Measurements from ENCODE around the gene FAM185A.
"Not testable (repeated sequence)": the region's sequence is repeated elsewhere in the genome, so short reads cannot be mapped to it uniquely, and the experiment has no call there.

The FAM185A gene

GRCh38 chr7:102748605-102749444 lies at the start of gene FAM185A:
FAM185A (plus strand) TSS chr7:102748999; CDS start chr7:102749208, 209 bp downstream.
- peak; percentile 97 for DNase-seq

- not testable (repeated sequence) for DNase-seq
These were observed 35.6 kb upstream of the FAM185A start for GRCh38 chr7:102713011-102713690.

- DNase-seq = not testable (repeated sequence)
These were observed 35.1 kb upstream of the FAM185A start for GRCh38 chr7:102713691-102714080.

GRCh38 chr7:102714774-102715522 lies 33.9 kb upstream of the FAM185A start:
- DNase-seq = not testable (repeated sequence)

GRCh38 chr7:102715718-102716117 lies 33.1 kb upstream of the FAM185A start:
- not testable (repeated sequence) for DNase-seq

GRCh38 chr7:102718491-102718890 lies 30.3 kb upstream of the FAM185A start:
- DNase-seq = not testable (repeated sequence)

- DNase-seq = not testable (repeated sequence)
These were observed 22.6 kb upstream of the FAM185A start for GRCh38 chr7:102726170-102726569.

GRCh38 chr7:102729670-102730069 lies 19.1 kb upstream of the FAM185A start:
- not testable (repeated sequence) for DNase-seq

GRCh38 chr7:102730431-102730830 lies 18.4 kb upstream of the FAM185A start:
- DNase-seq = not testable (repeated sequence)

GRCh38 chr7:102742002-102742771 lies 6.6 kb upstream of the FAM185A start:
- not testable (repeated sequence) for DNase-seq

- DNase-seq = not testable (repeated sequence)
These were observed 4.9 kb upstream of the FAM185A start for GRCh38 chr7:102743861-102744260.

GRCh38 chr7:102745494-102746288 lies 3.1 kb upstream of the FAM185A start:
- DNase-seq = not testable (repeated sequence)

- DNase-seq = not testable (repeated sequence)
These were observed 617 bp downstream of the FAM185A start for GRCh38 chr7:102749445-102749786.

GRCh38 chr7:102758227-102758626 lies 9.4 kb downstream of the FAM185A start:
- DNase-seq = not testable (repeated sequence)

GRCh38 chr7:102759934-102760333 lies 11.1 kb downstream of the FAM185A start:
- not testable (repeated sequence) for DNase-seq

- DNase-seq = not testable (repeated sequence)
These were observed 12.4 kb downstream of the FAM185A start for GRCh38 chr7:102761234-102761633.

- not testable (repeated sequence) for DNase-seq
These were observed 14.6 kb downstream of the FAM185A start for GRCh38 chr7:102763295-102763905.

GRCh38 chr7:102769657-102770192 lies 20.9 kb downstream of the FAM185A start:
- DNase-seq = not testable (repeated sequence)

GRCh38 chr7:102770467-102770866 lies 21.7 kb downstream of the FAM185A start:
- DNase-seq = not testable (repeated sequence)

- not testable (repeated sequence) for DNase-seq
These were observed 27.4 kb downstream of the FAM185A start for GRCh38 chr7:102776217-102776616.

GRCh38 chr7:102778663-102779062 lies 29.9 kb downstream of the FAM185A start:
- not testable (repeated sequence) for DNase-seq
